AG09309 (cell line): ENCODE measurements around the gene CDC14B.

Experiments
- DNase-seq: peaks from one replicate; pipeline ENCODE4 v3.0.0-alpha.2; 2010; ENCODE audit warnings: low read depth
- H3K4me3 ChIP-seq: 2 replicates; pipeline ENCODE4 v1.5.1; 2011; ENCODE audit warnings: mild to moderate bottlenecking, low read depth, low read length, moderate library complexity; ENCODE audit not compliant: control insufficient read depth
- CTCF ChIP-seq: IDR thresholded peaks from 2 replicates; pipeline ENCODE4 v1.5.1; 2011; ENCODE audit warnings: mild to moderate bottlenecking, low read depth, low read length, inconsistent platforms; ENCODE audit not compliant: insufficient read depth, control insufficient read depth; ENCODE audit errors: missing control alignments

The CDC14B gene

GRCh38 chr9:96621618-96622017, 2.0 kb upstream of the CDC14B start:
- no peak overlapping the region for H3K4me3 ChIP-seq
- no peak for DNase-seq
- no peak for TF ChIP-seq CTCF

GRCh38 chr9:96620832-96621269, 1.2 kb upstream of the CDC14B start:
- no peak for TF ChIP-seq CTCF
- H3K4me3 ChIP-seq = no peak overlapping the region
- no peak for DNase-seq

GRCh38 chr9:96620181-96620514, 505 bp upstream of the CDC14B start:
- H3K4me3 ChIP-seq = no peak overlapping the region; the same call in 1 of the 2 replicates
- no peak for TF ChIP-seq CTCF
- no peak for DNase-seq

GRCh38 chr9:96619124-96619465, 548 bp downstream of the CDC14B start:
- DNase-seq = no peak
- peak overlapping the region; percentile 78 for H3K4me3 ChIP-seq
- TF ChIP-seq CTCF = no peak

- H3K4me3 ChIP-seq = peak overlapping the region; percentile 78
- no peak for TF ChIP-seq CTCF
- no peak for DNase-seq
Measured at GRCh38 chr9:96618209-96619123, 1.2 kb downstream of the CDC14B start.

- H3K4me3 ChIP-seq = no peak overlapping the region
- no peak for TF ChIP-seq CTCF
- no peak for DNase-seq
Measured at GRCh38 chr9:96617439-96618185, 2.0 kb downstream of the CDC14B start.
